ENCODE measurements around the gene SSTR5.

Gene SSTR5

DNA sequence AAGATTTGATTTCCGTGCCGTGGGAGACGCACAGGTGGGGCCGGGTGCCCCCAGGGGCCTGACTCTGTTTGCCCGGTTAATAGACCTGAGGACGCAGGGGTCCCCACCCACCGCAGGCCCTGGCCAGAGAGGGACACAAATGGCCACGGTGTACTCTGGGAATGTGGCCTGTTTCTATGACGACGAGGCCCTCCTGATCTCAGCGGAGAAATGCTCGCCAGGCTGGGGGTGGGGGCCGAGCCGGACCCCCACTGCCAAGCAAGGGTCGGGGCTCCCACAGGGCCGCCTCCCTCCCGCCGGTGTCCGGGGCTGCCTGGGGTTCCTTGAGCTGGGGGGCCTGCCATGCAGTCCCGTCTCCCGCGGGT is 48.0 kb downstream of the SSTR5 start:
- Histone ChIP-seq H3K36me3 (ENCODE audit: control insufficient read depth, insufficient read depth, low read length) (no peaks in the 10 kb centered on the region), H3K27me3 (ENCODE audit: control insufficient read depth, insufficient read depth, low read length) (no peaks in the 10 kb centered on the region), H3K9me3 (ENCODE audit: control insufficient read depth, insufficient read depth, low read length) (no peaks in the 10 kb centered on the region), H3K4me1 (ENCODE audit: control insufficient read depth, insufficient read depth, low read length) (no peaks in the 10 kb centered on the region), H3K4me3 (ENCODE audit: low read depth, low read length) (no peak overlapping the region), H3K9ac (ENCODE audit: low read depth, low read length) (no peak overlapping the region), H3K27ac (ENCODE audit: low read depth, low read length) (no peak overlapping the region)

DNA sequence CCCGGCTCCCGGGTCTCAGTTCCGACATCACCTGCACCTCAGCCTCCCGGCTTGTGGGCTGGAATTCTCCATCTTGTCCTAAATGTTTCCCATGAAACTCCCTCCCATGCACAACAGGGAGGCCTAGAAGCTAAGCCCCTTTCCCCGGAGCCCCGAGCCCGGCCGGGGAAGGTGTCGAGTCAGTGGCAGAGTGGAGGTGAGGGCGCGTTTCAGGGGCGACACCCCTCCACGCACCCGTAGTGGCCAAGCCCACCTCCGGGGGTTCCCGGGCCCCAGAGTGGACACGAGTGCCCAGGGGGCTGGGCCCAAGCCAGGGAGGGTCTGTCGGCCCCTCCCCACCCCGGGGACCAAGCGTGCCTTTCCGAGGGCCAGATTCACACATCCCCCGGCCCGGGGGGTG is 48.5 kb downstream of the SSTR5 start:
- no peaks in the 10 kb centered on the region for H3K27me3 ChIP-seq (ENCODE audit: control insufficient read depth, insufficient read depth, low read length)
- H3K36me3 ChIP-seq (ENCODE audit: control insufficient read depth, insufficient read depth, low read length) = no peaks in the 10 kb centered on the region
- H3K9me3 ChIP-seq (ENCODE audit: control insufficient read depth, insufficient read depth, low read length) = no peaks in the 10 kb centered on the region
- no peaks in the 10 kb centered on the region for H3K4me1 ChIP-seq (ENCODE audit: control insufficient read depth, insufficient read depth, low read length)
- H3K9ac ChIP-seq (ENCODE audit: low read depth, low read length) = no peak overlapping the region
- H3K4me3 ChIP-seq (ENCODE audit: low read depth, low read length) = no peak overlapping the region
- H3K27ac ChIP-seq (ENCODE audit: low read depth, low read length) = no peak overlapping the region

DNA sequence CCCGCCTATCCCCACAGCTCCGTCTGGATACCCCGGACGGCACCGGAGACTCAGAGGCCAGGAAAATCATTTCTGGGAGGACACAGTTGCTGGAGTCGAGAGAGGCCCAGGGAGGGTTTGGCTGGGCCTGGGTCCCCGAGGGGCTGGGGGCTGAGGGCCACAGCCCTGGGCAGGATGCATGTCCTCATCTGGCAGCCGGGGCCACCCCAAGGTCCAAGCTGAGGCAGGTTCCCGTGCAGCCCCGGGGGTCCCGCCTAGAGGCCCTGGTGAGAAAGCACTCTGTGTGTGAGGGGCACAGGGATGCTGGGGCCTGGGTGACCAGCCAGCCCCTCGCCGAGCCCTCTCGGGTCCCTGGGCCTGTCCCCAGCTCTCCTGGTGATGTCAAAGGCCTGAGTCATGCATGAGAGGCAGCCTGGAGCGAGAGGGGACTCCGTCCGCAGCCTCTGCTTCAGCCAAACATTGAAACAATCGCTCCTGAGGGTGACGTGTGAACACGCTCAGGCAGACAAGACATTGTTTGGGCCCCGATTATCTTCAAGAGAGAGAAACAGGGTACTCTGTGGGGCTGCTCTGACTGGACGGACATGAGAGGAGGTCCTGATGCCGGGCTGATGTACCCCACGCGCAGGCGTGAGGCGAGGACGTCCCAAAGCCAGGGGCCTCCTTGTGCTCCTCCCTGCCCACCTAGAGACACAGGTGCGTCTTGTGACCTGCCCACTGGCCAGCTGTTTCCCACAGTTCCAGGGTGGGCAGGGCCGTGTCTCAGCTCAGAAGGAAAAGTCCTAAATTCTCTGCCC is 49.3 kb downstream of the SSTR5 start:
- no peaks in the 10 kb centered on the region for H3K36me3 ChIP-seq (ENCODE audit: control insufficient read depth, insufficient read depth, low read length)
- no peaks in the 10 kb centered on the region for H3K27me3 ChIP-seq (ENCODE audit: control insufficient read depth, insufficient read depth, low read length)
- no peak overlapping the region for H3K9ac ChIP-seq (ENCODE audit: low read depth, low read length)

DNA sequence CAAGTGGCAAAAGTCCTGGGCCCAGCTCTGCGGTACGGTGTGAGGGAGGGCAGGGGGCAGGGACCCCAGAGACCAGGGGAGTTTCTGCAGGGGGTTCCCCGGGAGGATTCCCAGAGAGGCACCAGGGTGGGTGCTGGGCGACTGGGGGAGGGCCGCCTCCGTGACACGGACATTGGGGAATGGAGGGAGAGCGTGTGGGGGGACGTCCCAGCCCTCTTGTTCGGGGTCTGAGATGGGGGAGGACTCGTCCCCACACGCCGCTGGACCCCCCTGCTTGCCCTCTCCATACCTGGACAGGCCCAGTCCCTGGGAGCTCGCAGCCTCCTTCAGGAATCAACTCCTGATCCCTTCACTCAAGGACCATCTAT is 49.8 kb downstream of the SSTR5 start:
- Histone ChIP-seq H3K27me3 (ENCODE audit: control insufficient read depth, insufficient read depth, low read length) (no peaks in the 10 kb centered on the region), H3K4me3 (ENCODE audit: low read depth, low read length) (no peak overlapping the region), H3K36me3 (ENCODE audit: control insufficient read depth, insufficient read depth, low read length) (no peaks in the 10 kb centered on the region)

More for the DNA sequence above, 49.3 kb downstream of the SSTR5 start:
- H3K27ac ChIP-seq (ENCODE audit: low read depth, low read length) = no peak overlapping the region
- H3K4me1 ChIP-seq (ENCODE audit: control insufficient read depth, insufficient read depth, low read length) = no peaks in the 10 kb centered on the region
- H3K4me3 ChIP-seq (ENCODE audit: low read depth, low read length) = no peak overlapping the region
- H3K9me3 ChIP-seq (ENCODE audit: control insufficient read depth, insufficient read depth, low read length) = no peaks in the 10 kb centered on the region

DNA sequence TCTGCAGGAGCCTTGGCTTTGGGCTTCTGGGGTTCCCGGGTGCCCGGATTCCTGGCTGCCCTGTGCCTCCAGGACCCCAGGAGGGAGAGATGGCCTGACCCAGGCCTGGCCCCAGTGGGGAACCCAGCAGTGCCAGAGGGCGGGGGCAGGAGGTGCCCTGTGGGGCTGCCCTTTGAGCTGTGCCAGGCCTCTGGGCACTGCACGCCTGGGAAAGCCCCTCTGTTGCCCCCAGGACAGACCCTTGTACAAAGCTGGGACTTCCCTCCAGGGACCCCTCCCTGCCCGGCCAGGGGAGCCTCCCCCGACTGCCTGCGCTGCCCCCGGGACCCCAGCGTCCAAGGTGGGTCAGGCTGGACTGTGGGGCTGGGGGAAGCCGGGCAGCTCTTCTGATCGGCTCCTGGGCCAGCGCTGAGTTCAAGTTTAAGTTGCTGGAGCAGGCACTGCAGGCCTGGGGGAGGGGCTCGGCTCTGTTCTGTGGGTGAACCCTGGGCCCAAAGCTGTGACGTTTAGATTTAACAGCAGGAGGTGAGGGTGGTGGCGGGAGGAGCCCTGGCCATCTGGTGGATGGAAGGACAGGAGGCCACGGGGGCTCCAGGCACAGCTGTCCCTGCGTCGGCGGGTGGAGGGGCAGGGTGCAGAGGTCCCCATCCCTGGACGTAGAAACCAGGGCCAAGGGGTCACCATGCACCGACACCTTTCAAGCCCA is 51.1 kb downstream of the SSTR5 start:
- no peak overlapping the region for H3K4me3 ChIP-seq (ENCODE audit: low read depth, low read length)
- no peak overlapping the region for H3K27ac ChIP-seq (ENCODE audit: low read depth, low read length)
- no peak overlapping the region for H3K9ac ChIP-seq (ENCODE audit: low read depth, low read length)
- H3K27me3 ChIP-seq (ENCODE audit: control insufficient read depth, insufficient read depth, low read length) = no peaks in the 10 kb centered on the region
- H3K9me3 ChIP-seq (ENCODE audit: control insufficient read depth, insufficient read depth, low read length) = no peaks in the 10 kb centered on the region
- no peaks in the 10 kb centered on the region for H3K4me1 ChIP-seq (ENCODE audit: control insufficient read depth, insufficient read depth, low read length)
- no peaks in the 10 kb centered on the region for H3K36me3 ChIP-seq (ENCODE audit: control insufficient read depth, insufficient read depth, low read length)

More for the DNA sequence above, 49.8 kb downstream of the SSTR5 start:
- no peak overlapping the region for H3K27ac ChIP-seq (ENCODE audit: low read depth, low read length)
- H3K4me1 ChIP-seq (ENCODE audit: control insufficient read depth, insufficient read depth, low read length) = no peaks in the 10 kb centered on the region
- H3K9me3 ChIP-seq (ENCODE audit: control insufficient read depth, insufficient read depth, low read length) = no peaks in the 10 kb centered on the region
- H3K9ac ChIP-seq (ENCODE audit: low read depth, low read length) = no peak overlapping the region

DNA sequence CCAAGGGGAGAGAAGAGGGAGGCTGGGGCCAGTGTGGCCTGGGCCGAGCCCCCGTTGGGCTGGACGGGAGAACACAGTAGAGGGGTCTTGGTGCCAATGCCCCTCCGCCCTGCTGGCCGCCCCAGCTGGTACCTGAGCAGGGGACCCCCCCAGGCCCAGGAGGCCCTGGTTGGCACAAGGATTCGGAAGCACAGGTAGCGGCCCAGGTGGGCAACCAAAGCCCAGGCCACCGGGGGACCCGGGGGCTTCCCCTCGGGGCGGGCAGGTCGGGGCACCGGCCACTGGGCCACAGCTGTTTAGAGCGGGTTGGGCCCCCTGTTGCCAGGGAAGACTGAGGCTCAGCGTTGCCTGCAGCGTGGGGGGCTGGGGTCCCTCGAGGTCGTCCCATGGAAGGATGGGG is 51.7 kb downstream of the SSTR5 start:
- H3K9ac ChIP-seq (ENCODE audit: low read depth, low read length) = no peak overlapping the region
- H3K9me3 ChIP-seq (ENCODE audit: control insufficient read depth, insufficient read depth, low read length) = no peaks in the 10 kb centered on the region
- H3K27me3 ChIP-seq (ENCODE audit: control insufficient read depth, insufficient read depth, low read length) = no peaks in the 10 kb centered on the region
- H3K4me3 ChIP-seq (ENCODE audit: low read depth, low read length) = no peak overlapping the region
- no peaks in the 10 kb centered on the region for H3K4me1 ChIP-seq (ENCODE audit: control insufficient read depth, insufficient read depth, low read length)
- no peaks in the 10 kb centered on the region for H3K36me3 ChIP-seq (ENCODE audit: control insufficient read depth, insufficient read depth, low read length)
- no peak overlapping the region for H3K27ac ChIP-seq (ENCODE audit: low read depth, low read length)

DNA sequence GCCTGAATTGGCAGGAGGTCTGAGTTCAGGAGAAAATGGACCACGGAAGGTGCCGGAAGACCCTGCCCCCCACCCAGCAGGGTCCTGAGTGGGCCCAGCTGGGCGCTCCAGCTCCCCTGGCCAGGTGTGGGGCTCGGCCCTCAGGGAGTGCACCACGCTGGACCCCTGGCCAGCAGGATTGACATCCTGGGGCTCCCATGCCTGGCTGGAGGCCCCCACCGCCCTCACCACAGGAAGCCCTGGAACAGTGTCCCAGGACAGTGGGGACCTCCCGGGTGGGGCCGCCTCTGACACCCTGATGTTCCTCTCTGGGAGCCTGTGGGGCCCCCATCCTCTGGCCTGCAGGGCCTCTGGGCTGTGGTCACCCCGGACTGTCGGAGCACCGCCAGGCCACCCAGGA is 52.2 kb downstream of the SSTR5 start:
- H3K9ac ChIP-seq (ENCODE audit: low read depth, low read length) = no peak overlapping the region
- no peaks in the 10 kb centered on the region for H3K4me1 ChIP-seq (ENCODE audit: control insufficient read depth, insufficient read depth, low read length)
- no peak overlapping the region for H3K4me3 ChIP-seq (ENCODE audit: low read depth, low read length)
- no peaks in the 10 kb centered on the region for H3K9me3 ChIP-seq (ENCODE audit: control insufficient read depth, insufficient read depth, low read length)
- no peaks in the 10 kb centered on the region for H3K27me3 ChIP-seq (ENCODE audit: control insufficient read depth, insufficient read depth, low read length)
- no peak overlapping the region for H3K27ac ChIP-seq (ENCODE audit: low read depth, low read length)
- no peaks in the 10 kb centered on the region for H3K36me3 ChIP-seq (ENCODE audit: control insufficient read depth, insufficient read depth, low read length)

DNA sequence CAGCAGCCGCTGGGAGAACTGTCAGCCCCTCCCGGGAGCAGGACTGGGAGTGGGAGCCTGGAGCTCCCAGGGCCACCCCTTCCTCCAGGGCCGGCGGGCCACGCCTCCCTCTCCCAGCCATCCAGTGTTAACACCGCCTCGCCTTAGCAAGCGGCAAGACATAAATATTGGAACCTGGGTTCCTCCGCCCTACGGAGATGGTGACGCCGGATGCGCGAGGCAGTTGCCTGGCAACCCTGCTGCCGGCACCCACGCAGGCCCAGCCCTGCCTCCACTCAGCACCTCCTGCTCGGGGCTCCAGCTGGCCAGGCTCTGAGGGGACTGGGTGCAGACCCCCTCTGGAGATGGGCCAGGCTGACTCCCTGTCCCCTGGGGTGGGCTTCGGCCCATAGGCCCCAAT is 52.9 kb downstream of the SSTR5 start:
- Histone ChIP-seq H3K27me3 (ENCODE audit: control insufficient read depth, insufficient read depth, low read length) (no peaks in the 10 kb centered on the region), H3K36me3 (ENCODE audit: control insufficient read depth, insufficient read depth, low read length) (no peaks in the 10 kb centered on the region), H3K4me3 (ENCODE audit: low read depth, low read length) (no peak overlapping the region), H3K4me1 (ENCODE audit: control insufficient read depth, insufficient read depth, low read length) (no peaks in the 10 kb centered on the region), H3K27ac (ENCODE audit: low read depth, low read length) (no peak overlapping the region), H3K9ac (ENCODE audit: low read depth, low read length) (no peak overlapping the region), H3K9me3 (ENCODE audit: control insufficient read depth, insufficient read depth, low read length) (no peaks in the 10 kb centered on the region)

DNA sequence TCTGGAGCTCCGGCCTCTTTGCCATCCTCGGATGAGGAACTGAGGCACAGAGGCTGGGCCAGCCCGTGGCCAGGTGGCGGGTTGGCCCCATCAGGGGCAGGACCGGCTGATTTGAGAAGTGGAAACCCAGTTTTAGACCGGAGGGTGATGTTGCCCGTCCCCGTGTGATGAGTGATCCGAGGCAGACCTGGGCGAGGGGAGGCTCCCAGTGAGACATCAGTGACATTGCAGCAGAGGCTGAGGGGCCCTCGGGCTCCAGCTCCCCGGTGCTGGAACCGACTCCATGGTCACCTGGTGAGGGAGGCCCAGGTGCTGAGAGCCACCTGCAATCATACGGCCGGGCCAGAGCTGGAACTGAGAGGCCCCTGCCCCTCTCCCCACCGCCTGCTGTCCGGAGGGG is 53.5 kb downstream of the SSTR5 start:
- no peaks in the 10 kb centered on the region for H3K27me3 ChIP-seq (ENCODE audit: control insufficient read depth, insufficient read depth, low read length)
- H3K9ac ChIP-seq (ENCODE audit: low read depth, low read length) = no peak overlapping the region
- no peaks in the 10 kb centered on the region for H3K4me1 ChIP-seq (ENCODE audit: control insufficient read depth, insufficient read depth, low read length)
- no peaks in the 10 kb centered on the region for H3K36me3 ChIP-seq (ENCODE audit: control insufficient read depth, insufficient read depth, low read length)
- H3K27ac ChIP-seq (ENCODE audit: low read depth, low read length) = no peak overlapping the region
- H3K4me3 ChIP-seq (ENCODE audit: low read depth, low read length) = no peak overlapping the region
- no peaks in the 10 kb centered on the region for H3K9me3 ChIP-seq (ENCODE audit: control insufficient read depth, insufficient read depth, low read length)

DNA sequence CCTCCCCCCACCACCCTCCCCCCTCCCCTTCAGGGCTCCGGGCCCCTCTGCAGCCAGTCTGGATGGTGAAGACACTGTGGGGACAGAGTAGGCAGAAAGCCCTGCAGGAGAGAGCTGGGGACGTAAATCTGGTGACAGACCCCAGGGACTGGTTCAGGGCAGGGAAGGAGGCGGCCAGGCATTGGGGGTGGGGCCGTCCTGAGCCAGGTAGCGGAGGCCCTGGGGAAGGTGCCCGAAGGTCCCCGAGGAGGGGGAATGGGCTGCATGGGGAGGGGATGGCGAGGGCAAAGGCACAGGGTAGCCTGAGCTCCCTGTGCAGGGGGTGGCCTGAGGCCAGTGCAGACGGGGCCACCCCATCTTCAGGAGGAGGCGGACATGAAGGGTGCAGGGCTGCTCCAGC is 54.0 kb downstream of the SSTR5 start:
- Histone ChIP-seq H3K4me1 (ENCODE audit: control insufficient read depth, insufficient read depth, low read length) (no peaks in the 10 kb centered on the region), H3K4me3 (ENCODE audit: low read depth, low read length) (no peak overlapping the region), H3K27ac (ENCODE audit: low read depth, low read length) (no peak overlapping the region), H3K36me3 (ENCODE audit: control insufficient read depth, insufficient read depth, low read length) (no peaks in the 10 kb centered on the region), H3K9ac (ENCODE audit: low read depth, low read length) (no peak overlapping the region), H3K9me3 (ENCODE audit: control insufficient read depth, insufficient read depth, low read length) (no peaks in the 10 kb centered on the region), H3K27me3 (ENCODE audit: control insufficient read depth, insufficient read depth, low read length) (no peaks in the 10 kb centered on the region)

DNA sequence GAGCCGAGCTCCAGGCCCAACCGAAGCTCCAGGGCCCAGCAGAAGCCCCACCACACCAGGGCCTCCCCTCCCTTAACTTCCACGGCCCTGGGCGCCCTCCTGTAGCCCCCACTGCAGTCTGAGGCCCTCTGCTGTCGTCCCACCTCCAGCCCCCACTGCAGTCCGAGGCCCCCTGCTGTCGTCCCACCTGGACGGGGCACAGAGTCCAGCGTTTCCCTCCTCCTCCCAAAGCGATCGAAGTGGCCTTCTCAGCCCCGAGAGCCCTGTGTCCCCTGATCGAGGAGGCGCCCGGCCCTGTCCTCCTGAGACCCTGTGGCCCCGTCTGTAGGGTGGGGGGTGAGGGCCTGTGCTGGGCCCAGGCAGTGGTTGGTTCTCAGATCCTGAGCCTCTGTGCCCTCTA is 54.6 kb downstream of the SSTR5 start:
- H3K36me3 ChIP-seq (ENCODE audit: control insufficient read depth, insufficient read depth, low read length) = no peaks in the 10 kb centered on the region
- no peaks in the 10 kb centered on the region for H3K4me1 ChIP-seq (ENCODE audit: control insufficient read depth, insufficient read depth, low read length)
- no peak overlapping the region for H3K9ac ChIP-seq (ENCODE audit: low read depth, low read length)
- H3K9me3 ChIP-seq (ENCODE audit: control insufficient read depth, insufficient read depth, low read length) = no peaks in the 10 kb centered on the region
- H3K27ac ChIP-seq (ENCODE audit: low read depth, low read length) = no peak overlapping the region
- no peaks in the 10 kb centered on the region for H3K27me3 ChIP-seq (ENCODE audit: control insufficient read depth, insufficient read depth, low read length)
- no peak overlapping the region for H3K4me3 ChIP-seq (ENCODE audit: low read depth, low read length)
